CD4-positive, alpha-beta T cell (primary cell): ENCODE measurements around the gene TLCD4. TPM values are rescaled to one million over a fixed set of nuclear protein-coding genes. Genes with fewer than 3 reads are reported as not detected.

Source experiments
- ATAC-seq: fragments of 200-7000 bp; cut with Tn5 transposase; one replicate; pipeline ENCODE4 v1.10.0; 2022; ENCODE audit warnings: mild to moderate bottlenecking; ENCODE audit not compliant: poor library complexity
- CTCF ChIA-PET: fragments of 350-600 bp; sonication (Branson Sonifier 250); formaldehyde crosslinking; loops from one replicate; lab custom pipeline; 2021; ENCODE audit warnings: antibody characterized with exemption, inconsistent platforms; lab: Charles Lee
- POLR2A ChIA-PET: fragments of 350-600 bp; sonication (Branson Sonifier 250); formaldehyde crosslinking; loops from one replicate; lab custom pipeline; 2021; ENCODE audit warnings: antibody characterized with exemption, inconsistent platforms; lab: Charles Lee
- DNase-seq, 14 experiments: peaks; one replicate each; pipeline ENCODE4 v3.0.0-alpha.2; 2013 to 2020; ENCODE audit warnings: mixed read lengths in 2 of 14
- H3K27ac ChIP-seq, 2 donors: one replicate each; pipeline versions ENCODE4 v1.5.1 to v1.7.0; 2013; ENCODE audit warnings: low read length in 2 of 2, low read depth in 1 of 2, mild to moderate bottlenecking in 1 of 2
- H3K27me3 ChIP-seq, 2 experiments: 1 replicate in 1 of 2; 2 replicates in 1 of 2; pipeline versions ENCODE4 v1.6.1 to v1.7.0; 2013; ENCODE audit warnings: low read length in 2 of 2, control low read depth in 1 of 2, mild to moderate bottlenecking in 1 of 2, moderate library complexity in 1 of 2; ENCODE audit not compliant: insufficient read depth in 2 of 2, control insufficient read depth in 1 of 2
- H3K36me3 ChIP-seq: one replicate; pipeline ENCODE4 v1.6.1; 2013; ENCODE audit warnings: low read length, control low read depth; ENCODE audit not compliant: insufficient read depth
- H3K4me1 ChIP-seq: one replicate; pipeline ENCODE4 v1.6.1; 2013; ENCODE audit warnings: low read length, control low read depth; ENCODE audit not compliant: insufficient read depth
- H3K4me3 ChIP-seq: one replicate; pipeline ENCODE4 v1.5.1; 2013; ENCODE audit warnings: mild to moderate bottlenecking, low read length, moderate library complexity
- H3K9me3 ChIP-seq, 2 experiments: 1 replicate in 1 of 2; 2 replicates in 1 of 2; pipeline versions ENCODE4 v1.6.1 to v1.7.0; 2013; ENCODE audit warnings: low read length in 2 of 2, mild to moderate bottlenecking in 2 of 2, control low read depth in 1 of 2, moderate library complexity in 1 of 2; ENCODE audit not compliant: control insufficient read depth in 1 of 2, insufficient read depth in 1 of 2
- H3K27ac Mint-ChIP-seq: one replicate; pipeline ENCODE4 v1.8.0; 2020; ENCODE audit warnings: mixed read lengths
- H3K27me3 Mint-ChIP-seq: one replicate; pipeline ENCODE4 v1.8.0; 2021; ENCODE audit warnings: mixed read lengths
- H3K36me3 Mint-ChIP-seq: one replicate; pipeline ENCODE4 v1.8.0; 2021; ENCODE audit warnings: low read depth, mixed read lengths
- H3K4me1 Mint-ChIP-seq: one replicate; pipeline ENCODE4 v1.8.0; 2021; ENCODE audit warnings: low read depth, mixed read lengths
- H3K4me3 Mint-ChIP-seq: one replicate; pipeline ENCODE4 v1.8.0; 2020; ENCODE audit warnings: mild to moderate bottlenecking, mixed read lengths
- H3K9me3 Mint-ChIP-seq: one replicate; pipeline ENCODE4 v1.8.0; 2020; ENCODE audit warnings: mixed read lengths
- CTCF ChIP-seq: fragments of 200-600 bp; IDR thresholded peaks from one replicate; pipeline ENCODE4 v1.8.0; 2022; ENCODE audit warnings: antibody characterized with exemption, mild to moderate bottlenecking
- intact Hi-C, 2 experiments: fragments of 100-400 bp; cut with DNase I in 1 of 2; cut with micrococcal nuclease in 1 of 2; formaldehyde crosslinking; loops; one replicate each; pipeline versions ENCODE4 v1.15.1 to v1.9.0; 2023 to 2025; cut with DNase I, micrococcal nuclease
- total RNA-seq, 174 experiments: library from RNA in 2 of 174; stranded (reverse) in 2 of 174; gene quantifications; one replicate each; pipeline ENCODE4 v1.2.3 and lab custom pipeline; 2021 to 2026

TLCD4 gene
- total RNA-seq, 2 experiments from 2014 or later: 0.11 TPM; not detected in 1

DNA sequence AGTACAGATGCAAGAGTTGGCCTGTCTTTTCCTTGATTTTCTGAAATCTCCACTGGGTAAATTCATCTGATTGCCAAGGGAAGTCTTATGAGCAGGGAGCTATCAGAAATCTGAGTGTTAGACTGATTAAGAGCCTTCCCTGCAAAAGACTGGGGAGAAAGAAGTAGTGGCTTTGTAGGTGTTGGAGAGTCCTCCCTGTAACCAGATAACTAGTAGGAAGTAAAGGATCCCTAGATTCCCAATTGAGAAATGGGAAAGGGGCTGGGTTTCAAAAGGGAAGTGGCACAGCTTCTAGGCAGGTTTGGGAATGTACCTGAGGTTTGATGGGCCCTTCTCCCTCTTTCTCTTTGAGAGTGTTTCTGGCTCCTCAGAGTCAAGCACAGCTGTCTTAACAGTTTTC is 2.1 kb downstream of the TLCD4 start:
- peak overlapping the region; percentile 90 for H3K4me3 Mint-ChIP-seq
- Histone ChIP-seq H3K27me3 (peaks cover 32 to 35% of the 10 kb centered on the region in 2 experiments), H3K27ac (no peak overlapping the region), H3K4me3 (no peak overlapping the region), H3K4me1 (peaks cover 12% of the 10 kb centered on the region), H3K9me3 (no peaks in the 10 kb centered on the region), H3K36me3 (no peaks in the 10 kb centered on the region)
- H3K27me3 Mint-ChIP-seq: peaks cover 61% of the 10 kb centered on the region
- H3K9me3 Mint-ChIP-seq: no peaks in the 10 kb centered on the region
- POLR2A ChIA-PET: interaction anchor here (1.3 kb wide), 1 partner anchor 10 kb away, joined by 5 read pairs; no protein-coding TSS in a partner anchor
- H3K27ac Mint-ChIP-seq: no peak overlapping the region
- CTCF ChIA-PET: no interaction called here
- peaks cover 4% of the 10 kb centered on the region for H3K36me3 Mint-ChIP-seq
- no peak for ATAC-seq
- TF ChIP-seq CTCF: no peak
- H3K4me1 Mint-ChIP-seq: peaks cover 4% of the 10 kb centered on the region
- DNase-seq: no peak
- intact Hi-C loops: loop anchor here in 1 of 2 experiments (5.0 kb wide), 1 partner anchor 108 kb away; no protein-coding TSS in a partner anchor

GRCh38 chr1:95122151-95122697 is 5.1 kb downstream of the TLCD4 start:
- CTCF ChIA-PET: no interaction called here
- intact Hi-C loops: no loop called here
- Histone ChIP-seq H3K4me1 (peaks cover 6% of the 10 kb centered on the region), H3K27ac (no peak overlapping the region), H3K9me3 (no peaks in the 10 kb centered on the region), H3K27me3 (peaks cover 32 to 35% of the 10 kb centered on the region in 2 experiments), H3K36me3 (no peaks in the 10 kb centered on the region), H3K4me3 (no peak overlapping the region)
- H3K9me3 Mint-ChIP-seq: no peaks in the 10 kb centered on the region
- no peak overlapping the region for H3K27ac Mint-ChIP-seq
- no peaks in the 10 kb centered on the region for H3K36me3 Mint-ChIP-seq
- ATAC-seq (no peak), DNase-seq (no peak)
- no peaks in the 10 kb centered on the region for H3K4me1 Mint-ChIP-seq
- H3K27me3 Mint-ChIP-seq: peaks cover 47% of the 10 kb centered on the region
- no peak for TF ChIP-seq CTCF
- POLR2A ChIA-PET: no interaction called here
- no peak overlapping the region for H3K4me3 Mint-ChIP-seq

- no peaks in the 10 kb centered on the region for H3K36me3 Mint-ChIP-seq
- Histone ChIP-seq H3K4me1 (no peaks in the 10 kb centered on the region), H3K9me3 (no peaks in the 10 kb centered on the region), H3K36me3 (no peaks in the 10 kb centered on the region), H3K27ac (no peak overlapping the region), H3K4me3 (no peak overlapping the region), H3K27me3 (peaks cover 18 to 20% of the 10 kb centered on the region in 2 experiments)
- no peak for DNase-seq
- no peak overlapping the region for H3K27ac Mint-ChIP-seq
- no peaks in the 10 kb centered on the region for H3K9me3 Mint-ChIP-seq
- intact Hi-C loops: no loop called here
- CTCF ChIA-PET: interaction anchor here (1.0 kb wide), 1 partner anchor 110 kb away, joined by 3 read pairs; the partner anchor contains the start of gene RWDD3
- ATAC-seq: no peak
- no peak overlapping the region for H3K4me3 Mint-ChIP-seq
- peaks cover 31% of the 10 kb centered on the region for H3K27me3 Mint-ChIP-seq
- POLR2A ChIA-PET: no interaction called here
- H3K4me1 Mint-ChIP-seq: no peaks in the 10 kb centered on the region
- TF ChIP-seq CTCF: no peak
Observed at GRCh38 chr1:95124342-95124741, 7.2 kb downstream of the TLCD4 start.
